Suprapubic skin (tissue), 4 donors: ENCODE data around the gene HCRT. TPM values are rescaled to one million over a fixed set of nuclear protein-coding genes. Genes with fewer than 3 reads are reported as not detected.
"Not testable (repeated sequence)": the region's sequence is repeated elsewhere in the genome, so short reads cannot be mapped to it uniquely, and the experiment has no call there.

Experiments used
- DNase-seq, 2 donors: peaks; one replicate each; pipeline ENCODE4 v3.0.0-alpha.2; 2019; ENCODE audit warnings: low spot score in 2 of 2
- H3K27ac ChIP-seq: fragments of 200-600 bp; sonication (generic); one replicate; pipeline ENCODE4 v1.5.1; 2019
- H3K27me3 ChIP-seq: fragments of 200-600 bp; sonication (generic); one replicate; pipeline ENCODE4 v1.5.1; 2019
- H3K36me3 ChIP-seq: fragments of 200-600 bp; sonication (generic); one replicate; pipeline ENCODE4 v1.5.1; 2019
- H3K4me1 ChIP-seq: fragments of 200-600 bp; sonication (generic); one replicate; pipeline ENCODE4 v1.5.1; 2019
- H3K4me3 ChIP-seq: fragments of 200-600 bp; sonication (generic); one replicate; pipeline ENCODE4 v1.5.1; 2019; ENCODE audit warnings: mild to moderate bottlenecking
- H3K9me3 ChIP-seq: fragments of 200-600 bp; sonication (generic); one replicate; pipeline ENCODE4 v1.5.1; 2019
- EP300 ChIP-seq: sonication (generic); formaldehyde crosslinking; IDR thresholded peaks from one replicate; pipeline ENCODE4 v1.6.1; 2017; ENCODE audit warnings: antibody characterized with exemption
- POLR2A ChIP-seq, 2 donors: fragments of 450-650 bp; IDR thresholded peaks; one replicate each; pipeline ENCODE4 v1.6.1; 2017; ENCODE audit warnings: antibody characterized with exemption in 2 of 2, mild to moderate bottlenecking in 2 of 2, moderate library complexity in 2 of 2
- POLR2AphosphoS5 ChIP-seq, 3 donors: sonication (generic); formaldehyde crosslinking; IDR thresholded peaks; one replicate each; pipeline ENCODE4 v1.6.1; 2017; ENCODE audit warnings: antibody characterized with exemption in 3 of 3
- WGBS: methylation state at CpG from one replicate; pipeline ENCODE4 v1.1.5; 2018; 5-methylcytosine and 5-hydroxymethylcytosine counted together
- total RNA-seq, 4 donors: library from RNA; depleted of rRNA; stranded (reverse); fragments of >200 nt; gene quantifications; one replicate each; pipeline ENCODE4 v1.1.0, GENCODE V29; 2016
- TF ChIP-seq, protein P1 (sequence below), 2 donors: fragments of 200-600 bp in 1 of 2; fragments of 450-650 bp in 1 of 2; sonication (generic) in 1 of 2; IDR thresholded peaks; one replicate each; pipeline ENCODE4 v1.5.1; 2016 to 2019; ENCODE audit warnings: antibody characterized with exemption in 2 of 2, mild to moderate bottlenecking in 1 of 2, moderate library complexity in 1 of 2

The HCRT gene
- total RNA-seq, 4 donors from 2014 or later: not detected

DNA sequence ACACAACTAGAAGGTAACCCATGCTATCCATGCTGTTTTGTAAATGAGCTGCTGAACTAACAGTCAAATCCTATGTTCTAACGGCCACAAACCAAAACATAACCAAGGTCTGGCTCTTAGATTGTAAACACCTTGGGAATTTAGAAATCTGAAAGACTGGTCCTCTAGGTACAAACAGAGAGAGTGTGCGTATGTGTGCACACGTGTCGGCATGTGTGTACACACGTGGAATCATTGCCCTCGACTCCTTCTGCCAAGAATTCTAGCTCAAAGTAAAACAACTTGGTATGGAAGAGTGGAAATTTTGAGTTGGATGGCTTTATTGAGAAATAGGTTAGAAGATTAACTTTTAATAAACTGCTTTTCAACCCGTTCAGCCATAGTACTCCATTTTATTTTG lies 27.1 kb upstream of the HCRT start:
- no peaks in the 10 kb centered on the region for H3K9me3 ChIP-seq
- H3K4me3 ChIP-seq: no peak overlapping the region
- 80% methylated on average over 7 of the region's 7 CpGs for WGBS
- peaks cover 11% of the 10 kb centered on the region for H3K4me1 ChIP-seq
- peaks cover 90% of the 10 kb centered on the region for H3K36me3 ChIP-seq
- DNase-seq: no peak
- TF ChIP-seq POLR2AphosphoS5 (IDR thresholded peaks at IDR 0.05) (no peak), EP300 (no peak), POLR2A (IDR thresholded peaks at IDR 0.05) (no peak)
- TF ChIP-seq, protein P1, sequence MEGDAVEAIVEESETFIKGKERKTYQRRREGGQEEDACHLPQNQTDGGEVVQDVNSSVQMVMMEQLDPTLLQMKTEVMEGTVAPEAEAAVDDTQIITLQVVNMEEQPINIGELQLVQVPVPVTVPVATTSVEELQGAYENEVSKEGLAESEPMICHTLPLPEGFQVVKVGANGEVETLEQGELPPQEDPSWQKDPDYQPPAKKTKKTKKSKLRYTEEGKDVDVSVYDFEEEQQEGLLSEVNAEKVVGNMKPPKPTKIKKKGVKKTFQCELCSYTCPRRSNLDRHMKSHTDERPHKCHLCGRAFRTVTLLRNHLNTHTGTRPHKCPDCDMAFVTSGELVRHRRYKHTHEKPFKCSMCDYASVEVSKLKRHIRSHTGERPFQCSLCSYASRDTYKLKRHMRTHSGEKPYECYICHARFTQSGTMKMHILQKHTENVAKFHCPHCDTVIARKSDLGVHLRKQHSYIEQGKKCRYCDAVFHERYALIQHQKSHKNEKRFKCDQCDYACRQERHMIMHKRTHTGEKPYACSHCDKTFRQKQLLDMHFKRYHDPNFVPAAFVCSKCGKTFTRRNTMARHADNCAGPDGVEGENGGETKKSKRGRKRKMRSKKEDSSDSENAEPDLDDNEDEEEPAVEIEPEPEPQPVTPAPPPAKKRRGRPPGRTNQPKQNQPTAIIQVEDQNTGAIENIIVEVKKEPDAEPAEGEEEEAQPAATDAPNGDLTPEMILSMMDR (IDR thresholded peaks at IDR 0.05): no peak
- H3K27me3 ChIP-seq: no peaks in the 10 kb centered on the region
- peak overlapping the region; percentile 56 for H3K27ac ChIP-seq

DNA sequence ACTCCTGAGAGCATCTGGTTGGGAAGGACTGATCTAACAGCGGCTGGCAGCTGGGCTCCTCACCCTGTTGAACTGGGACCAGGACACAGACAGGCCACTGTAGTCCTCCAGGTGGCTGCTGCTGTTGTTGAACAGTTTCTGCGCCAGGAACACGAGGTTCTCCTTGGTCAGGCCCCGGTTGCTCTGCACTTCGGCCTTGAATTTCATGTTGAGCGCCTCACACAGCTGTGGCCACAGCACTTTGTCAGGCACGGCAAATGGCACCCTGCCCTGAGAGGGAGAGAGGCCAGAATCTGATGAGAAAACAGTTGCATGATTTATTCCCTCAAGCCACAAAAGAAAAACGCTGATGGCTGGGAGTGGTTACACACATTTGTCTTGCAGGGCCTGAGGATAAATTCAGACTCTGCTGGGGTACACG lies 26.7 kb upstream of the HCRT start:
- peak overlapping the region; percentile 56 for H3K27ac ChIP-seq
- peaks cover 90% of the 10 kb centered on the region for H3K36me3 ChIP-seq
- peaks cover 11% of the 10 kb centered on the region for H3K4me1 ChIP-seq
- H3K27me3 ChIP-seq, H3K9me3 ChIP-seq, H3K4me3 ChIP-seq: not testable (repeated sequence)
- DNase-seq: peak in 1 of 2 donors; percentile 82
- WGBS: 41% methylated on average over 6 of the region's 9 CpGs

DNA sequence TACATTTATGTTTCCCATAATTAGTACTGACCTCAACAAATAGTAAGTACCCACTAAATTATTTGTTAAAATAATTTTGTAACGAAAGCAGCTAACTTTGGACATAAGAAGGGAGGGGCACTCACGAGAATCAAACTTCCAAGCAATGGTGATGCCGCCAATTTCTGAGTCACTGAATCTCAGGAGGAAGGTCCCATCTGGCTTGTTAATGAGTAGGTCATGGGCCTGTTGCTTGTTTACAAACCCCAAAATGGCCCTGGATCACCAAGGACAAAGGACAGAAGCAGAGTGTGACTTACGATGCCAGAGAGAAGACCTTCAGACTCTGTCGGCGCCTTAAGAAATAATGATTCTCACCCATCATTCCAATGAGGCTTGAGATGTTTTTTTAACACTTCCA lies 24.8 kb upstream of the HCRT start:
- H3K27ac ChIP-seq: no peak overlapping the region
- peaks cover 90% of the 10 kb centered on the region for H3K36me3 ChIP-seq
- DNase-seq: no peak
- peaks cover 11% of the 10 kb centered on the region for H3K4me1 ChIP-seq
- H3K9me3 ChIP-seq: no peaks in the 10 kb centered on the region
- no peak overlapping the region for H3K4me3 ChIP-seq
- TF ChIP-seq, protein P1 (IDR thresholded peaks at IDR 0.05): no peak
- TF ChIP-seq POLR2AphosphoS5 (IDR thresholded peaks at IDR 0.05) (no peak), POLR2A (IDR thresholded peaks at IDR 0.05) (no peak), EP300 (no peak)
- WGBS: 86% methylated on average over 6 of the region's 6 CpGs
- H3K27me3 ChIP-seq: no peaks in the 10 kb centered on the region

DNA sequence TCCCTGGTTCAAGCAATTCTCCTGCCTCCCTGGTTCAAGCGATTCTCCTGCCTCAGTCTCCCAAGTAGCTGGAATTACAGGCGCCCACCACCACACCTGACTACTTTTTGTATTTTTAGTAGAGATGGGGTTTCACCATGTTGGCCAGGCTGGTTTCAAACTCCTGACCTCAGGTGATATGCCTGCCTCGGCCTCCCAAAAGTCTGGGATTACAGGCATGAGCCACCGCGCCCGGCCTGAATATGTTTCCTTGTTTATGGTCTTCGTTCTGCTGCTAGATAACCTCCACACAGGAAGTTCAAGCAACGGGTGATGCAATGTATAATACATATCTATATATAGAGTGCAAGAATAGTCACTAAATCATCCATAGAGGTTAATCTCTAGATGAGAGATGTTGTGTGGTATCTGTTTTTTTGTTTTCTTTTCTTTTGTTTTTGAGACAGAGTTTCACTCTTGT lies 20.9 kb upstream of the HCRT start:
- H3K36me3 ChIP-seq: peaks cover 97% of the 10 kb centered on the region
- H3K9me3 ChIP-seq, H3K27me3 ChIP-seq, H3K27ac ChIP-seq, DNase-seq, H3K4me3 ChIP-seq, H3K4me1 ChIP-seq: not testable (repeated sequence)
- WGBS: 81% methylated on average over 8 of the region's 8 CpGs

DNA sequence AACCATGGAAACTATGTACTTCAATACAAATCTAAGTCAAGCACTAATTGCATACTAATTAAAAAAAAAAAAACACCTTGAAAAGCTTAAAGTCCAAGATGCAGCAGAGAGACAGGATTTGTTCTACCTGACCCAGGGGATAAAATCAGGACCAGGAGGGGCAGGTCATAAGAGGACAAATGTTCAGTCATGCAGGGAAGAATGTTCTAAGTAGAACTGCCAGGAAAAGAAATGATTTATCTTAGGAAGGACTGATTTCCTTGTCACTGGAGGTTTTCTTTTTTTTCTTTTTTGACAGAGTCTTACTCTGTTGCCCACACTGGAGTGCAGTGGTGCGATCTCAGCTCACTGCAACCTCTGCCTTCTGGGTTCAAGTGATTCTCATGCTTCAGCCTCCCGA lies 18.1 kb upstream of the HCRT start:
- Histone ChIP-seq H3K27me3 (no peaks in the 10 kb centered on the region), H3K9me3 (no peaks in the 10 kb centered on the region), H3K36me3 (peaks cover 88% of the 10 kb centered on the region), H3K4me1 (no peaks in the 10 kb centered on the region), H3K27ac (no peak overlapping the region), H3K4me3 (no peak overlapping the region)
- 89% methylated on average over 2 of the region's 2 CpGs for WGBS
- DNase-seq: no peak
- TF ChIP-seq, protein P1 (IDR thresholded peaks at IDR 0.05): no peak
- TF ChIP-seq POLR2A (IDR thresholded peaks at IDR 0.05) (no peak), POLR2AphosphoS5 (IDR thresholded peaks at IDR 0.05) (no peak), EP300 (no peak)

DNA sequence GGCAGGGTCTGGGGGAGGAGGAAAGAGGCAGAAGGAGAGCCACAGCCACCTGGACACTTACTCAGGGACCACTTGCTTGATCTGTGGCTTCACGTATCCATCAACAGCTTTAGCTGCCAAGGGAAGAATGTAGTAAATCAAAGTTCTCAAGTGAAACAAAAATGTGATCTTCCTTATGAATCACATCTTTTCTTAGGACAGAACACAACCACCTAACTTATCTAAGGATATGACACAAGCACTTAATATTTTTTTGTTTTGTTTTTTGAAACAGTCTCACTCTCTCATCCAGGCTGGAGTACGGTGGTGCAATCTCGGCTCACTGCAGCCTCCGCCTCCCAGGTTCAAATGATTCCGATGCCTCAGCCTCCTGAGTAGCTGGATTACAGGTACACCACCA lies 17.4 kb upstream of the HCRT start:
- WGBS: 94% methylated on average over 5 of the region's 5 CpGs
- no peaks in the 10 kb centered on the region for H3K27me3 ChIP-seq
- peaks cover 81% of the 10 kb centered on the region for H3K36me3 ChIP-seq
- DNase-seq: no peak
- no peaks in the 10 kb centered on the region for H3K9me3 ChIP-seq
- no peaks in the 10 kb centered on the region for H3K4me1 ChIP-seq
- no peak overlapping the region for H3K27ac ChIP-seq
- no peak overlapping the region for H3K4me3 ChIP-seq
- no peak for TF ChIP-seq EP300
- TF ChIP-seq POLR2AphosphoS5 (IDR thresholded peaks at IDR 0.05): no peak
- TF ChIP-seq POLR2A (IDR thresholded peaks at IDR 0.05): no peak
- TF ChIP-seq, protein P1 (IDR thresholded peaks at IDR 0.05): no peak
